Activated CD4-positive, alpha-beta T cell treated with anti-CD3 and anti-CD28 coated beads for 1 hour (primary cell): ENCODE data around the gene CD300LG.

Source experiments
- DNase-seq: peaks from one replicate; pipeline ENCODE4 v3.0.0-alpha.2; 2020

The CD300LG gene

GRCh38 chr17:43911904-43912303, 64.9 kb downstream of the CD300LG start:
- no peak for DNase-seq

DNA sequence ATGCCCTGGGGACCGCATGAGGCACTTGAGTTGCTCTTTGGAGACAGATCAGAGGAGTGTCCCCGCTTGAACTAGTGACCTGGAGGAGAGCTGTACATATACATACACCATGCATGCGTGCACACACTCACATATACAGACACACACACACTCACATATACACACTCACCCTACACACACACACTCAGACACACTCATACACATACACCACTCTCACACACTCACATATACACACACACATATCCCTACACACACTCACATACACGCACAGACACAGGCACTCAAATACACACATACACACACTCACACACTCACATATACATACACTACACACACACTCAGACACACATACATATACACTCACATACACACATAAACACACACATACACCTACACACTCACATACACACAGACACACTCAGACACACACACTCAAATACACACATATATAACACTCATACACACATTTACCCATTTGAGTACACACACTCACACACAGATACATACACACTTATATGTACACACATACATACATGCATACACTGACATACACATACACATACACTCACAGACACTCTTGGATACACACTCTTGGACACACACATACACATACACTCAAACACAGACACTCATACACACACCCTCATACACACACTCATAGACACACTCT, 65.8 kb downstream of the CD300LG start:
- DNase-seq, result no peak
